ENCODE results near the gene GLRA3. TPM values are rescaled to one million over a fixed set of nuclear protein-coding genes. Genes with fewer than 3 reads are reported as not detected.

The GLRA3 gene
- total RNA-seq, 6 experiments from 2014 or later: not detected

- intact Hi-C loops (cut with DNase I): loop anchor here in 1 of 2 donors (10.0 kb wide), 1 partner anchor 264 kb away; no protein-coding TSS in a partner anchor
- 95% methylated on average over 2 of the region's 2 CpGs for WGBS (ENCODE audit: insufficient coverage, low coverage, low lambda C conversion rate, missing lambda C conversion rate)
- H3K4me1 ChIP-seq: no peaks in the 10 kb centered on the region
- no peaks in the 10 kb centered on the region for H3K27me3 ChIP-seq
- ATAC-seq: no peak
- H3K4me3 ChIP-seq: no peak overlapping the region
- no peaks in the 10 kb centered on the region for H3K9me3 ChIP-seq
- no peaks in the 10 kb centered on the region for H3K36me3 ChIP-seq
- H3K27ac ChIP-seq: no peak overlapping the region
- TF ChIP-seq POLR2A (IDR thresholded peaks at IDR 0.05) (no peak), CTCF (IDR thresholded peaks at IDR 0.05) (no peak)
- no peak for DNase-seq
Measured at GRCh38 chr4:174629265-174629664, 199.8 kb downstream of the GLRA3 start.

GRCh38 chr4:174628191-174628590 lies 200.9 kb downstream of the GLRA3 start:
- intact Hi-C loops (cut with DNase I): loop anchor here in 1 of 2 donors (10.0 kb wide), 1 partner anchor 263 kb away; no protein-coding TSS in a partner anchor
- DNase-seq (no peak), ATAC-seq (no peak)
- no peaks in the 10 kb centered on the region for H3K36me3 ChIP-seq
- no peaks in the 10 kb centered on the region for H3K9me3 ChIP-seq
- 73% methylated on average over 7 of the region's 7 CpGs for WGBS (ENCODE audit: insufficient coverage, low coverage, low lambda C conversion rate, missing lambda C conversion rate)
- TF ChIP-seq CTCF (IDR thresholded peaks at IDR 0.05) (no peak), POLR2A (IDR thresholded peaks at IDR 0.05) (no peak)
- H3K4me3 ChIP-seq: no peak overlapping the region
- H3K27me3 ChIP-seq: no peaks in the 10 kb centered on the region
- H3K27ac ChIP-seq: no peak overlapping the region
- H3K4me1 ChIP-seq: no peaks in the 10 kb centered on the region

- intact Hi-C loops (cut with DNase I): loop anchor here in 1 of 2 donors (10.0 kb wide), 1 partner anchor 263 kb away; no protein-coding TSS in a partner anchor
Measured at GRCh38 chr4:174627473-174627872, 201.6 kb downstream of the GLRA3 start.

GRCh38 chr4:174626342-174627008 lies 202.6 kb downstream of the GLRA3 start:
- WGBS (ENCODE audit: insufficient coverage, low coverage, low lambda C conversion rate, missing lambda C conversion rate): 70% methylated on average over 1 of the region's 1 CpG
- ATAC-seq (no peak), DNase-seq (no peak)

More at GRCh38 chr4:174627473-174627872, 201.6 kb downstream of the GLRA3 start:
- DNase-seq (no peak), ATAC-seq (no peak)
- H3K9me3 ChIP-seq: no peaks in the 10 kb centered on the region
- H3K4me3 ChIP-seq: no peak overlapping the region
- no peaks in the 10 kb centered on the region for H3K36me3 ChIP-seq
- 92% methylated on average over 2 of the region's 2 CpGs for WGBS (ENCODE audit: insufficient coverage, low coverage, low lambda C conversion rate, missing lambda C conversion rate)
- H3K4me1 ChIP-seq: no peaks in the 10 kb centered on the region
- TF ChIP-seq CTCF (IDR thresholded peaks at IDR 0.05) (no peak), POLR2A (IDR thresholded peaks at IDR 0.05) (no peak)
- H3K27ac ChIP-seq: no peak overlapping the region
- H3K27me3 ChIP-seq: no peaks in the 10 kb centered on the region

More at GRCh38 chr4:174626342-174627008, 202.6 kb downstream of the GLRA3 start:
- TF ChIP-seq POLR2A (IDR thresholded peaks at IDR 0.05): no peak
- TF ChIP-seq CTCF (IDR thresholded peaks at IDR 0.05): no peak
- intact Hi-C loops (cut with DNase I): loop anchor here in 1 of 2 donors (10.0 kb wide), 1 partner anchor 262 kb away; no protein-coding TSS in a partner anchor
- no peaks in the 10 kb centered on the region for H3K9me3 ChIP-seq
- H3K4me3 ChIP-seq: no peak overlapping the region
- no peaks in the 10 kb centered on the region for H3K4me1 ChIP-seq
- H3K36me3 ChIP-seq: no peaks in the 10 kb centered on the region
- no peak overlapping the region for H3K27ac ChIP-seq
- no peaks in the 10 kb centered on the region for H3K27me3 ChIP-seq
